OCI-LY7 (cell line): Measurements from ENCODE around the gene KMT2B.

ENCODE experiments used
- EZH2phosphoT487 ChIP-seq: fragments of 200-600 bp; sonication (generic); IDR thresholded peaks from 2 replicates; pipeline ENCODE4 v1.6.1; 2018; ENCODE audit warnings: low read depth, borderline replicate concordance, mild to moderate bottlenecking, mixed run types, antibody characterized with exemption, low read length, moderate library complexity, mixed read lengths
- TF ChIP-seq, protein P1 (sequence below): fragments of 200-600 bp; sonication (generic); conservative IDR thresholded peaks from 2 replicates; pipeline ENCODE4 v1.5.1; 2014; ENCODE audit warnings: mild to moderate bottlenecking, antibody characterized with exemption, low read length, moderate library complexity, mixed read lengths

DNA sequence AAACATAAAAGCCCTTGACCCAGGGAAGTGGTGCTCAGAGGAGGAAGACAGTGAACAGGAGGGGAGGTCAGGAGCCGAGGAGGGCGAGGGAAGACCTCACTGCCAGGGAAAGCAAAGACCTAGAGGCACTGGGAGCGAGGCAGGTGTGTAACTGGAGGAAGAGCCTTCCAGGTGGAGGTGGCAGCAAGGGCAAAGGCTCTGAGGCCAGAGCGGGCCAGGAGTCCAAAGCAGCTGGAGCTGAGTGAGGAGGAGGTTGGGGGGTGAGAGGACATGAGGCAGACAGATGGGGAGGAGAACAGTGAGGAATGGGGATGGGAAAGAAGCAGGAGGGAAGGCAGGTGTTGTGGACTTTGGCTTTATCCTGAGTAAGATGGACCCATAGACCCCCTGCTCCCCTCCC, 47.8 kb upstream of the KMT2B start:
- TF ChIP-seq, protein P1, sequence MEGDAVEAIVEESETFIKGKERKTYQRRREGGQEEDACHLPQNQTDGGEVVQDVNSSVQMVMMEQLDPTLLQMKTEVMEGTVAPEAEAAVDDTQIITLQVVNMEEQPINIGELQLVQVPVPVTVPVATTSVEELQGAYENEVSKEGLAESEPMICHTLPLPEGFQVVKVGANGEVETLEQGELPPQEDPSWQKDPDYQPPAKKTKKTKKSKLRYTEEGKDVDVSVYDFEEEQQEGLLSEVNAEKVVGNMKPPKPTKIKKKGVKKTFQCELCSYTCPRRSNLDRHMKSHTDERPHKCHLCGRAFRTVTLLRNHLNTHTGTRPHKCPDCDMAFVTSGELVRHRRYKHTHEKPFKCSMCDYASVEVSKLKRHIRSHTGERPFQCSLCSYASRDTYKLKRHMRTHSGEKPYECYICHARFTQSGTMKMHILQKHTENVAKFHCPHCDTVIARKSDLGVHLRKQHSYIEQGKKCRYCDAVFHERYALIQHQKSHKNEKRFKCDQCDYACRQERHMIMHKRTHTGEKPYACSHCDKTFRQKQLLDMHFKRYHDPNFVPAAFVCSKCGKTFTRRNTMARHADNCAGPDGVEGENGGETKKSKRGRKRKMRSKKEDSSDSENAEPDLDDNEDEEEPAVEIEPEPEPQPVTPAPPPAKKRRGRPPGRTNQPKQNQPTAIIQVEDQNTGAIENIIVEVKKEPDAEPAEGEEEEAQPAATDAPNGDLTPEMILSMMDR: no peak
- no peak for TF ChIP-seq EZH2phosphoT487
